T-helper 2 cell (primary cell): ENCODE data around the gene ABTB2.

Source experiments
- DNase-seq, 5 experiments: peaks; one replicate each; pipeline versions ENCODE4 v3.0.0 to v3.0.0-alpha.2; 2012 to 2022

The ABTB2 gene

DNA sequence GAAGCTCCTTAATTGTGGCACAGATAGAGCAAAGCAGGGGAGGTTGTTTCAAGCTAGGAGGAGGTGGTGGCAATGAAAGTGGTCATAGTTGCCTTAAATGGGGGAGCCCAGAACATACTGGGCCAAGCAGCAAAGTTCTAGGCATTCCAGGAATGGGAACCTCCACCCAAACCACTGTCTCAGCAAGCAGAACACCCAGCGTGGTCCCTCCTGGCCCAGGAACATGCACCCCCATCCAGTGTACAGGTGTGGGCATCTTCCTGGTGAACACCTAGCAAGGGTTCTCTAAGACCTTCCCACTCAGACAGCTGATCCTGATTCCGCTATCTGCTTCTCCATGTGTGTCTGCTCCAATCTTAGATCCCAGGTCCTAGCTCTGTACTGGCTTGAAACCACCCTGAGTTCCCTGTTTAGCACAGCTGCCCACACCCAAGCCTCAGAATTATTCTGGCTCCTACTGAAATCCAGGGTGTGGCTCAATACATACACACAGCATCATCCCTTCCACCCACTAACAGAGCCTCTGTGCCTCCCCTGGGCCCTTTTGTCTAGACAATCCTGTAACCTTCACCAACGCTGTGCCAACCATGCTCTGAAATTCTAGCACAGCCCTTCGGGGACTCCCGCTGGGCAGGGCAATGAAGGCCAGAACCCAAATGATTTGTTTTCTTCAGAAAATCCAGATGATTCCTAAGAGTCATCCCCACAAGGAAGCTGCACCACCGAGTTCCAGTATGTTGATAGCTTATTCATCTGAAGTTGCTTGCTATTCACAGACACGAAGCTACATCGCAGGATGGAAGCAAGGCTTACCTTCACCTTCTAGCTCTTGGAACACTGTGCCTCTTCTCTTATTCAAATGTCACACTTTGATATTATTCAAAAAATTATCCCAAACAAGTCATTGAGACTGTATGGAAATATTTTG lies 76.6 kb downstream of the ABTB2 start:
- DNase-seq, result no peak

DNA sequence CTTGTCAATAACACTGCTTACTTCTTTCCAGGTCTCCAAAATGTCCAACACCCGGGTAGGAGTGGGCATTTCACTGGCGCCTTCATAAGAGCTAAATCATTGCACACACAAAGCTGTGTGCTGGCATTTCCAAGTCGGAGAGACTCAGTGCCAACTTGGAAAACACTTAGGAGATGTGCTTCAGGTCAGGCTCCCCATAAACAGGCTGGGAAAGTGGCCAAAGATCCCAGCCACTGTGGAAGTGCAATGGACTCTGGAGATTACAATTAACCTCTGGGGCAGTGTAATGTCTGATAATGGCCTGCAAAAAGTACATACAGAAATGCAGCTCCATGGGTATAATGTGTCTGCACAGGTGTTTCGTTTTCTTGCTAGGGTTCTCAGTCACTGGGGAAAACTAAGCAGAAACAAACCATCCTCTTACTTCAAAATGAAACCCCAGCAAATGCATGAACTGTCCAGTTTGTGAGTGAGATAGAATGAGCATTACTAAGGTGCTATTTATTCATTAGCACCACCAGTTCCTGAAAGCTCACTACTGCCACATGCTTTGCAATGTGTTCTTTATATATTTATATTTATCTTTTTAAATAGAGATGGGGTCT lies 79.0 kb downstream of the ABTB2 start:
- DNase-seq, result no peak

DNA sequence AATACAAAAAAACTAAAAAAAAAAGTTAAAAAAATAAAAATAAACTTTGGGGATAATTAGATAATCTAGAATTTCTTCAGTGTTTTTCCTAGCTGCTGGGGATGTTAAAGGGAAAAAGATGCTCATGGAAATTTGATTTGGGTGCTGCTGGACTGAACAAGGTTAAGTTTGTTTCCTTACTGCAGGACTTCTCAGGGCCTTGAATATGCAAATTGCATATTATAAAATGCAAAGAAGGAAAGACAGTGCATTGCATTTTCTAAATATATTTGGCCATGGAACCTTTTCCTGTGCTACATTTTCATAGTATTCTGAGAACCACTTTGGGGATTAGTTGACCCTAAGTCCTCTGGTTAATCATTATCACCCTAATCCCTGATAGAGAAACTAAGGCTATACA lies 79.6 kb downstream of the ABTB2 start:
- no peak for DNase-seq

DNA sequence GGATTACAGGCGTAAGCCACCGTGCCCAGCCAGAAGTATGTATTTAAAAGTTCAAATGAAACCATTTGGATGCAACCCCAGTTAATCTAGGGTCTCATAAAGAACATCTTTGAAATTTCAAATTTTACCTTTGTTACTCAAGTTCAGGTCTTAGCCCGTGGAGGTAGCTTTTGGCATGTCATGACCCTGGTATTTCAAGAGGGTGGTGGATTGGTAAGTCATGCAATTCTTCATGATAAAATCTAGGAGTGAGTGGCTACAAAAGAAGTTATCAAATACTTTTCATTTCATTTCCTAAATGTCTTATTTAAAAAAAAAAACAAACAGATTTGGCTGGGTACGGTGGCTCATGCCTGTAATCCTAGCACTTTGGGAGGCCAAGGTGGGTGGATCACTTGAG lies 80.6 kb downstream of the ABTB2 start:
- no peak for DNase-seq

- no peak for DNase-seq
Observed at GRCh38 chr11:34276352-34276864, 81.4 kb downstream of the ABTB2 start.

DNA sequence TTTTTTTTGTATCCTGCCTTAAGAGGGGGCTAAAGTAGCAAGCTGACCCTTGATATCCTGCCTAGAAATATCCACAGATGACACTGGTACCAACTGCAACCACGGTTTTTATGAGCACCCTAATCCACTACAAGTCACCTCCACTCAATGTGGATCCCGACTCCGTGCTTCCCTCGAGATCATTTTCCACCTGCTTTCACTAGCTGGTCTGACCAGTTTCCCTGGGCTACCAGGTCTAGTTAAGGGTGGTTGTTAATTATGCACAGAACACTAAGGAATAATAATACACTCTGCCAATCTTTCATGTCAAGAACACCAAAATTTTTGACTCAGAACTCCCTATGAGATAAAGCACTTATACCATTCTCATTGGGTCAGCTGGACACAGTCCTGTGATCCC lies 82.3 kb downstream of the ABTB2 start:
- DNase-seq, result no peak

DNA sequence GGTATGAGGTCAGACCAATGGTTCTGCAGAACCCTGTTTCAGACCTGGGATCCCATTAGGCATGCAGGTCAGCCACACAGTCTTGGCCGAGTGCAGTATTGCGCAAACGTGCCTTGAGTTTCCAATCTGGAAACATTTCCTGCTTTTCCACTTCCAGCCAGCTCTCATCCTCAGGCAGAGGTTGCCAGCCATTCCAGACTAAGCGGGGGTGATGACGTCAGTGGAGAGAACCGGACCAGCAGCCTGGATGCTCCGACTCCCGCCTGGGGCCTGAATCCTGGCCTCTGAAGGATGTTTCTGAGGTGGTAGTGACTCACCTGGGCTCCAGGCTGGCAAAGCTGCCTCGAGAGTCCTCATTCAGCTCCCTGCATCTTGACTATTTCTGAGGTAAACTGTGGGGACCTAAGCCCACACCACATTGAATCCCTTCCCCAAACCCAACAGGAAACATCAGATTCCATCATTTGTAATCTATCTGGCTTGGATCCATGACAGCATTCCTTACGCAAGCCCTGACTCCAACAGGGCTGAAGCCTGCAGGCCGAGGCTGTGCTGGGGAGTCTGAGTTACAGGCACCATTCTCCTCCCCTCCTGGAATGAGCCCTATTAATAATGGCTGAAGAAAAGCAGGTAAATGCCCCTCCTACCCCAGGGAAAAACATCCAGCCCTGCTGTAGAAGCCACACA lies 83.0 kb downstream of the ABTB2 start:
- DNase-seq, result no peak

DNA sequence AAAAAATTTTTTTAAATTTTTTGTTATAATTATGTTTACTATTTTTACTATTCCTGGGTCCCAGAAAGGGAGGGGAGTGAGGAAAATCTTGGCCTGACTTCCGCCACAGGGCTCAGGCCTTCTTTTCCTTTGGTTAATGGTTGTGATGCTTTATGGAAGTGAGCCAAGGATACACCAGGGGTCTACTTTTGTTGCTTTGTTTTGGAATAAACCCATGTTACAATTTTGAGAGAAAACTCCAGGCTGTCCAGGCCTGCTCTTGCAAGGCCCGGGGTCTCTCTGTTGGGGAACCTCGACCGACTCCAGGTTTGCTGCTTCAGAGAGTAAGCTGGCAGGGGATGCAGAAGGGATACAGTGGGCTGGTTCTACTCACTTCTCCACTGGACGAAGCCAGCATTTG lies 84.7 kb downstream of the ABTB2 start:
- no peak for DNase-seq

GRCh38 chr11:34271727-34272126 lies 86.1 kb downstream of the ABTB2 start:
- DNase-seq, result no peak

DNA sequence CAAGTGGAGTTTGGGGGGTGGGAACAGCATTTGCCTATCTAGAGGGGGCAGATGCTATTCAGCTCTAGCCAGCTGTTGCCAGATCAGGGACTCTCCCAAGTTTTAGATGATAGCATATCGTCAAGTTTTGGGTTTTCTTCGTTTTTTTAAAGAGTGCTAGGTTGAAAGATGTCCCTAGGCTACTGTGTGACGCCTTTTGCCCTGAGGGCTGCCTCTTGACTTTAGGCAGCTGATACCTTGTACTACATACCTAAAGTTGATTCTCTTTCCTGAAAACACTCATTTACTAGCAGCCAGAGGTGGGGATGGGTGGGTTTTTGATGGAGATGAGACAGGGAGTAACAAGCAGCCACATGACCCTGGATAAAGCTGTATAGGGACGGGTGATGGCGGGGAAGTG lies 87.1 kb downstream of the ABTB2 start:
- no peak for DNase-seq

DNA sequence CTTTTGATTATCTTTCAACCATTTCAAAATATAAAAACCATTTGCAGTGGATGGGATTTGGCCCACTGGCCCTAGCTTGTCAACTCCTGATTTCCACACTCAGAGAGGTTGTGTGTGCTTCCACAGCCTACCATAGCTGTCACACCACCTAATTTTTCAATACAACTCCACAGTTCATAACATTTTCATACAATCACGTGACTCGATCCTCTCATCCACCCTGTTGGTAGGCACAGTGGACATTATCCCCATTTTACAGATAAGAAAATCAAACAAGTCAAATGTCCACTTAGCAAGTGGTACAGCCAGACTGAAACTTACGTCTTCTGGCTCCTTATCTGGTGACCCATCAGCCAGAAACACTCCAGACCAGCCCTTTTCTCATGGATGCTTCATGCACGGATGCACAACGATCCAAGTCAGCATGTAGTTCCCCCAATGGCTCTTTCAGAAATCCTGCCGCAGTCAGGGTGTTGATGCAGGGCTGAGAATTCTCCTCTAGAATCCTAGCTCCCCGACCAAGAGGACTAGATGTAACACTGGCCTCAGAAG lies 88.0 kb downstream of the ABTB2 start:
- no peak for DNase-seq

DNA sequence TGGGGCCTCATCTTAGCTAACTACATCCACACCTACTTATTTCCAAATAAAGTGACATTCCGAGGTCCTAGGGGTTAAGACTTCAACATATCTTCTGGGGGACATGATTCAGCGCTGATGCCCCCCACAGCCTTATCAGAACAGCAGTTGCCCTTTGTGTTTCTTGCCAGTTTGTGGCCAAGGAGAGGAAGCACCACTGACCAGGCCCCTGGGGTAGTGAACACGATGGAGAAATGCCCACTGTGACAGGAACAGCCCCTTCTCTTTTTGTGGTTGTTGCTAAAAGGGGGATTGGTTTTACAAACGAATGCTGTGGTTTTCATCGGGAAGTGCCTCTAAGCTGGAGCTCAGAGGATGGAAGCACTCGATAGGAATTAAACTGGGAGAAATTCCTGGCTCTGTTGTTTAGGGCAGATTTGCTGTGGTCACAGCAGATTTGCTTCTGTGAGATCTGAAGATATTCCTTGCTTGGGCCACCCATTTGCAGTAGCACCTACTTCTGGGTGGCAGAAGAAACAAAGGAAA lies 88.8 kb downstream of the ABTB2 start:
- DNase-seq, result no peak

GRCh38 chr11:34267417-34267816 lies 90.4 kb downstream of the ABTB2 start:
- no peak for DNase-seq

- DNase-seq, result no peak
Observed at GRCh38 chr11:34267013-34267412, 90.8 kb downstream of the ABTB2 start.

DNA sequence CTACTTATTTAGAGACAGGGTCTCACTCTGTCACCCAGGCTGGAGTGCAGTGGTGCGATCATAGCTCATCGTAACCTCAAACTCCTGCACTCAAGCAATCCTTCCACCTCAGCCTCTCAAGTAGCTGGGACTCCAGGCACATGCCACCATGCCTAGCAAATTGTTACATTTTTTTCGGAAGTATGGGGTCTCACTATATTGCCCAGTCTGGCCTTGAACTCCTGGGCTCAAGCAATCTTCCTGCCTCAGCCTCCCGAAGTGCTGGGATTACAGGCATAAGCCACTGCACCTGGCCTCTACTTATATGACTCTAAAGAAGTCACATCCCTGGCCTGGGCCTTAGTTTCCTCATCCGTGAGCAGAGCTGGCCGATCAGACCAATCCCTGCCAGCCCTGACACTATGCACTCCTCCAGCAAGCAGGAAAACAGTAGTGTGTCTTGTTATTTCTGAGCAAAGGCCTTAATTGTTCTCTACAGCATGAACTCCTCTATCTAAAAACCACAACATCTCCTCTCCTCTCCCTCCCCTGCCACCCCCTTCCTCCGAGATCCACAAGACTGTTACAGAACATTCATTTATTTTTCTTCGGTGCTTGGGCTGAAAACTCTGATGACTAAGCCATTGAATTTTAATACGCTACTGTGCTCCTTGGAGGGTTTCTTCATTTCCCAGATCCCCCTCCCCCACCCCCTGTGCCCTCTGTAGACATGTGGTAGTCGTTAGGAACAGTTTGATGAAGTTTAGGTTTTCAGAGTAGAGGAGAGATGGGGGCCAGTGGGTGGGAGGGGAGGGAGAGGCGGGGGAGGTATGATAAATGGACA lies 91.5 kb downstream of the ABTB2 start:
- DNase-seq, result no peak

DNA sequence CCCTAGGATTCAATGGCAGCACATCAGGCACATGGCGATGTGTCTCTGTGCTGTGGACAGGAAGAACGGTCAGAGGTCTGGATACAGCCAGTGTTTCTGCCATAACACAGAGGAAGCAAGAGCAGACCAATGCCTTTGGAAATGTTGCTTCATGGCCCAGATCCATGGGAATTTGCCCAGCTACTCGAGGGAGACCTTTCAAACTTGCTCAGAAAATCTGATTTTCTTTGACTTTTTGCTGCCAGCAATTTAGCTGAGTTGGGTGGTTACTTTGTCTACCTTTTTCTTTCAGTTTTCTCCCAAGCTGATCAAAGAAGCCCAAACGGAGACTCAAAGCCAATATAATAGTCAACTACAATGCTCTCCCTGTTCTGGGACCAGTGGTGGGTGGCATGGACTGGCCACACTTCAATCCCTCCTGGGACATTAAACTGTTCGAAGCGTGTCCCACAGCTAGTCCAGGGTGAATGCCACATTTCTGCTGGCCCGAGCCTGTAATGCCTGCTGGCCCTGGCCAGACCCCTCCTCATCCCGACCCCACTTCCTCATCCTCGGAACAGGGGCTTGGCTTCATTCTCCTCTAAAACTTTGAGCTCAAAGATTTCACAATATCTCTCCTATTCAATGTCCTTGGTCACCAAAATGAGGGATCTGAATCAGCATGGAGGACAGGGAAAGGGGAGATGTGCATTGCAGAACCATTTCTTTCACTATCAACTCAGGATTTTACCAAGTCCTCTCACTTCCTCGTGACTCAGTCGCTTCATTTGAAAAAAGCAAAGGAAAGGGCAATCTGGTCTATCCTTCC lies 93.3 kb downstream of the ABTB2 start:
- DNase-seq, result no peak

DNA sequence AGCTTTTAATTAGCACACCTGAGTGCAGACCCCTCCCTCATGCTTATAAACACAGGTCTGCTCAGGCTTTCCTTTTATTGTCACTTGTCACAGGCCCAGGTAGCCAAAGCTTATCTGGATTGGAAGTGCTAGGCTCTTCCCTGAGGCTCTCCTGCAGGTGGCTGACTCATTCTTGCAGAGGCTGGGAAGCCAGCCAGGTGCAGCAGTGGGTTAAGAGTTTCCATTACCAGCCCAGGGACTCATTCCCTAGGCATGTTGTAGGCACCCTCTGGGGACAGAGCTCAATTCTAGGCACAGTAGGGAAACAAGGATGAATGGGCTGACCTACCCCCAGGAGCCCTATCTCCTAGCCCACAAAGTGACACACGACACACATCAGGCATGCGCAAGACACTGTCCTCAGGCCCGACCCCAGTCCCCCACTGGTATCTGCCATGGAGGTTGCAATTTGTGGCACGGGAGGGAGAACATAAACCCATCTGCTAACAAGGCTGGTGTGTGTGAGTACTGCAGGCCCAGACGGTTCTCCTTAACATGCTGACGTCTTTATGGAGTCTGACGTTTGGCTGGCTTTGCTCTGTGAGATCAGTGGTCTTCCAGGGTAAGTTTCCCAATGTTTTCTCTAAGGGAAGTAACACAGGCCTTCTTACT lies 94.2 kb downstream of the ABTB2 start:
- no peak for DNase-seq

GRCh38 chr11:34262531-34263081 lies 95.2 kb downstream of the ABTB2 start:
- no peak for DNase-seq

GRCh38 chr11:34261820-34262219 lies 96.0 kb downstream of the ABTB2 start:
- no peak for DNase-seq

- no peak for DNase-seq
Observed at GRCh38 chr11:34261095-34261494, 96.7 kb downstream of the ABTB2 start.
